ENCODE results near the gene BAIAP2L1. TPM values are rescaled to one million over a fixed set of nuclear protein-coding genes. Genes with fewer than 3 reads are reported as not detected.

The BAIAP2L1 gene
- total and polyA plus RNA-seq, 9 of the 15 experiments (the other 6 are each of a cell fraction or from before 2014, with no cell fraction given), result 4.2 to 29.8 (median 15.5) TPM

DNA sequence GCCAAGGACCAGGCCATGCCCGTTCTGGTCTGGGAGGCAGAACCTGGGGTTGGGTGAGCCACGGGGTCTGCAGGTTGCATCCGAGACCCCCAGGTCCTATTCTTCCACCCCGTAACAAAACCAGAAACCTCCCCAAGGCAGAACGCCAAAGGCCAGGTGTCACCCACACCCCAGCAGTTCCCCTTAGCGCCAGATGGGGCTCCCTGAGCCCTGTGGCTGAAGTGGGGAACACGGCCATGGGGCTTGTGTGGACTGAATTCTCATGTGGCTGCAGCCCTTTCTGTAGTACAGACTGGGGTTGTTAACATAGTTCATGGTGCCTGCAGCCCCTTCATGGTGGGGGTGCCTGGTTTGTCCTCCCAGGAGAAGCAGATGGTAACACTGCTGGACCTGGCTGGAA is 109.2 kb downstream of the BAIAP2L1 start (continued):
- TF ChIP-seq, protein P1, sequence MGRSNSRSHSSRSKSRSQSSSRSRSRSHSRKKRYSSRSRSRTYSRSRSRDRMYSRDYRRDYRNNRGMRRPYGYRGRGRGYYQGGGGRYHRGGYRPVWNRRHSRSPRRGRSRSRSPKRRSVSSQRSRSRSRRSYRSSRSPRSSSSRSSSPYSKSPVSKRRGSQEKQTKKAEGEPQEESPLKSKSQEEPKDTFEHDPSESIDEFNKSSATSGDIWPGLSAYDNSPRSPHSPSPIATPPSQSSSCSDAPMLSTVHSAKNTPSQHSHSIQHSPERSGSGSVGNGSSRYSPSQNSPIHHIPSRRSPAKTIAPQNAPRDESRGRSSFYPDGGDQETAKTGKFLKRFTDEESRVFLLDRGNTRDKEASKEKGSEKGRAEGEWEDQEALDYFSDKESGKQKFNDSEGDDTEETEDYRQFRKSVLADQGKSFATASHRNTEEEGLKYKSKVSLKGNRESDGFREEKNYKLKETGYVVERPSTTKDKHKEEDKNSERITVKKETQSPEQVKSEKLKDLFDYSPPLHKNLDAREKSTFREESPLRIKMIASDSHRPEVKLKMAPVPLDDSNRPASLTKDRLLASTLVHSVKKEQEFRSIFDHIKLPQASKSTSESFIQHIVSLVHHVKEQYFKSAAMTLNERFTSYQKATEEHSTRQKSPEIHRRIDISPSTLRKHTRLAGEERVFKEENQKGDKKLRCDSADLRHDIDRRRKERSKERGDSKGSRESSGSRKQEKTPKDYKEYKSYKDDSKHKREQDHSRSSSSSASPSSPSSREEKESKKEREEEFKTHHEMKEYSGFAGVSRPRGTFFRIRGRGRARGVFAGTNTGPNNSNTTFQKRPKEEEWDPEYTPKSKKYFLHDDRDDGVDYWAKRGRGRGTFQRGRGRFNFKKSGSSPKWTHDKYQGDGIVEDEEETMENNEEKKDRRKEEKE (IDR thresholded peaks at IDR 0.05; ENCODE audit: borderline replicate concordance in 1 of 2, control insufficient read depth in 1 of 2, low read depth in 2 of 2, low read length in 1 of 2), result no peak
- no peak for TF ChIP-seq E2F3 (CRISPR knock-in tag; IDR thresholded peaks at IDR 0.05)
- no peak for TF ChIP-seq MYC (IDR thresholded peaks at IDR 0.05; ENCODE audit: low read depth, low read length)
- TF ChIP-seq MYC (CRISPR knock-in tag; IDR thresholded peaks at IDR 0.05; ENCODE audit: borderline replicate concordance, low read depth), result no peak
- no peak for TF ChIP-seq ZKSCAN1 (IDR thresholded peaks at IDR 0.05; ENCODE audit: low read depth, low read length)
- TF ChIP-seq POLR2AphosphoS5 (IDR thresholded peaks at IDR 0.05; ENCODE audit: control insufficient read depth, insufficient read depth, low read depth, low read length), result 0 out of 2 replicates have a peak, but pooled peaks have one; percentile 27

DNA sequence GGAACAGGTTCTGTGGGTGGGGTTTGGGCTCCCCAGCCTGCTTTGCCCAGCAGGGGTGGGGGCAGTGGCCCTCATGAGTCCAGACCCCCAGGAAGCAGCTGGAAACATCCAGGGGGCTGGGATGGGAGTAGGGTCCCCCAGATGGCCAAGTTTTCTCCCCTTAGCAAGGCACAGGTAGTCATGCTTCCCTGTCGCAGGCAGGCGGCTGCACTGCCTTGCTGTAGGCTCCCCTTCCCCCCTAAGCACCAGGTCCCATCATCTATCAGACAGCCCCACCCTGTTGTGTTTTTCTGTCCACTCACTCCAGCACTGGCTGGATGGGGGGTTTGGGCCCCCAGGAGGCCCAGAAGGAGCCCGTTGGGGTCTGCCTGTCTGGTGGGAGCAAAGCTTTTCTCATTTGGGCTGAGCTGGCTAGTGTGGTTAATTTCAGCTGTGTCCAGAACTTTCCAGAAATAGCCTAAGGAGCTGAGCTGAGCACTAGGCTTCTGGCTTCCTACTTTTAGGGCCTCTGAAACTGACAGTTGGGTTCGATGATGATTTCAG is 111.5 kb downstream of the BAIAP2L1 start:
- peak in 2 of 4 experiments; percentile 20 to 24 for DNase-seq (ENCODE audit: extremely low read depth in 1 of 4, low spot score in 3 of 4)
- WGBS (ENCODE audit: insufficient coverage, low coverage, missing lambda C conversion rate), result 32% methylated on average over 4 of the region's 4 CpGs
- peaks cover 5% of the 10 kb centered on the region; the same call in 2 of the 3 replicates for H3K79me2 ChIP-seq (ENCODE audit: control insufficient read depth, insufficient read depth, low read length)
- BruUV-seq (replicated peaks), result no TSS peak
- no peak overlapping the region for H2AFZ ChIP-seq (ENCODE audit: low read depth, low read length)
- H3K9me1 ChIP-seq (ENCODE audit: control insufficient read depth, insufficient read depth, low read length), result no peaks in the 10 kb centered on the region
- H3K27ac ChIP-seq (ENCODE audit: extremely low read depth, low read depth, low read length), result no peak overlapping the region
- peaks cover 4 to 45% of the 10 kb centered on the region in 2 experiments; a peak in 3 of 5 replicates for H3K4me1 ChIP-seq (replicated peaks in 1 of 2; ENCODE audit: control insufficient read depth in 2 of 2, insufficient read depth in 2 of 2, low read length in 2 of 2)
- TF ChIP-seq, protein P2, sequence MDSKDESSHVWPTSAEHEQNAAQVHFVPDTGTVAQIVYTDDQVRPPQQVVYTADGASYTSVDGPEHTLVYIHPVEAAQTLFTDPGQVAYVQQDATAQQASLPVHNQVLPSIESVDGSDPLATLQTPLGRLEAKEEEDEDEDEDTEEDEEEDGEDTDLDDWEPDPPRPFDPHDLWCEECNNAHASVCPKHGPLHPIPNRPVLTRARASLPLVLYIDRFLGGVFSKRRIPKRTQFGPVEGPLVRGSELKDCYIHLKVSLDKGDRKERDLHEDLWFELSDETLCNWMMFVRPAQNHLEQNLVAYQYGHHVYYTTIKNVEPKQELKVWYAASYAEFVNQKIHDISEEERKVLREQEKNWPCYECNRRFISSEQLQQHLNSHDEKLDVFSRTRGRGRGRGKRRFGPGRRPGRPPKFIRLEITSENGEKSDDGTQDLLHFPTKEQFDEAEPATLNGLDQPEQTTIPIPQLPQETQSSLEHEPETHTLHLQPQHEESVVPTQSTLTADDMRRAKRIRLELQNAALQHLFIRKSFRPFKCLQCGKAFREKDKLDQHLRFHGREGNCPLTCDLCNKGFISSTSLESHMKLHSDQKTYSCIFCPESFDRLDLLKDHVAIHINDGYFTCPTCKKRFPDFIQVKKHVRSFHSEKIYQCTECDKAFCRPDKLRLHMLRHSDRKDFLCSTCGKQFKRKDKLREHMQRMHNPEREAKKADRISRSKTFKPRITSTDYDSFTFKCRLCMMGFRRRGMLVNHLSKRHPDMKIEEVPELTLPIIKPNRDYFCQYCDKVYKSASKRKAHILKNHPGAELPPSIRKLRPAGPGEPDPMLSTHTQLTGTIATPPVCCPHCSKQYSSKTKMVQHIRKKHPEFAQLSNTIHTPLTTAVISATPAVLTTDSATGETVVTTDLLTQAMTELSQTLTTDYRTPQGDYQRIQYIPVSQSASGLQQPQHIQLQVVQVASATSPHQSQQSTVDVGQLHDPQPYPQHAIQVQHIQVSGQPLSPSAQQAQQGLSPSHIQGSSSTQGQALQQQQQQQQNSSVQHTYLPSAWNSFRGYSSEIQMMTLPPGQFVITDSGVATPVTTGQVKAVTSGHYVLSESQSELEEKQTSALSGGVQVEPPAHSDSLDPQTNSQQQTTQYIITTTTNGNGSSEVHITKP (IDR thresholded peaks at IDR 0.05; ENCODE audit: partially characterized antibody), result peak; percentile 31
- TF ChIP-seq ASH1L (IDR thresholded peaks at IDR 0.05; ENCODE audit: borderline replicate concordance, low read depth, partially characterized antibody) (no peak), L3MBTL2 (IDR thresholded peaks at IDR 0.05) (no peak), CC2D1A (IDR thresholded peaks at IDR 0.05) (no peak), ARNT (IDR thresholded peaks at IDR 0.05) (no peak), FOXA3 (CRISPR knock-in tag; conservative IDR thresholded peaks at IDR 0.05 in 1 of 2, IDR thresholded peaks at IDR 0.05 in 1 of 2) (no peak), POLR2G (IDR thresholded peaks at IDR 0.05; ENCODE audit: low read depth, low read length) (peak; percentile 13; the same call in 1 of the 2 replicates)
- no peaks in the 10 kb centered on the region for H3K9me3 ChIP-seq (replicated peaks; ENCODE audit: control insufficient read depth, insufficient read depth, low read depth, low read length)
- H3K36me3 ChIP-seq (ENCODE audit: control insufficient read depth, insufficient read depth, low read length), result peaks cover 39% of the 10 kb centered on the region; the same call in 2 of the 3 replicates
- POLR2A ChIA-PET, result interaction anchor here (0.6 to 1.3 kb wide), 5 partner anchors 10 to 77 kb away, joined by 3 read pairs; no protein-coding TSS in a partner anchor
- H3K9ac ChIP-seq (ENCODE audit: insufficient read depth in 1 of 2, low read depth in 2 of 2, low read length in 2 of 2), result peak overlapping the region in 1 of 2 experiments; percentile 72; a peak in 2 of 4 replicates
- peak; percentile 7; the same call in 2 of the 3 replicates for ATAC-seq
- peaks cover 9% of the 10 kb centered on the region; the same call in 1 of the 2 replicates for H4K20me1 ChIP-seq (replicated peaks; ENCODE audit: control insufficient read depth, insufficient read depth, low read length)
- H3K27me3 ChIP-seq (ENCODE audit: control insufficient read depth in 2 of 2, insufficient read depth in 2 of 2, low read length in 2 of 2), result peaks cover 0 to 56% of the 10 kb centered on the region in 2 experiments; a peak in 2 of 5 replicates
- in situ Hi-C loops (cut with MboI) (no loop called here), intact Hi-C loops (cut with micrococcal nuclease) (no loop called here)
- no peak for FAIRE-seq
- H3K4me3 ChIP-seq, result no peak overlapping the region
- H3K4me2 ChIP-seq (ENCODE audit: insufficient read depth, low read length), result no peak overlapping the region
- CTCF ChIA-PET (ENCODE audit: low intra/inter-chr PET ratio), result no interaction called here
